ENCODE data around the gene LOC101059915.

LOC101059915 gene

DNA sequence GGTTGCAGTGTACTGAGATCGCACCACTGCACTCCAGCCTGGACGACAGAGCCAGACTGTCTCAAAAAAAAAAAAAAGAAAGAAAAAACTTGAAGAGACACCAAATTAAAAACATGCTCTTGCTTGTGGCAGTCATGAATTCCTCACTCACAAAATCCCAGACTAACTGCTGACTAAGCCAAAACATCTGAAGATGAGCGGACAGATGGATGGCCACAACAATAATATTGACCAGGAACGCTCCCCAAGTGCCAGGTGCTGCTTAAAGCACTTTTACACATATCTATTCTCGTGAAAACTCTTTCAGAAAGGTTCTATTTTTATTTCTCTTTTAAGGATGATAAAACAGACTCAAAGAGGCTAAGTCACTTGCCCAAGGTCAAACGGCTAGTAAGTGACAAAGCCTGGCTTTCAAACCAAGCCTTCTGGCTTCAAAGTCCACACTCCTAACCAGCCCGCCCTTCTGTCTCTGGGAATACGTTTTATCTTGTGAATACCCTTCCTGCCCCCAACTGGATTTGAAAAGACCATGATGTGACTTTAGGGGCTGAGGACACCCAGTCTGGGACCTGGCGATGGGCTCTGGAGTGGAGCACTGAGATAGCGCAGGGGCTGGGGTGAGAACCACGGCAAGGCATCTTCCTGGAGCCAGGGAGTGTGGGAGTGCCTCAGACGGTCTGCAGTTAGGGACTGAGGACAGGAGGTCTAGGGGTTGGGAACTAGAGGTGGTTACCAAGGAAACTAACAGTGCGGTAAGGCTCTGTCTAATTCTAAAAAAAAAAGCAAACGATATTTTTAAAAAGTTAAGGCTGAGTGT lies 39.5 kb upstream of the LOC101059915 start:
- TF ChIP-seq, protein P1, sequence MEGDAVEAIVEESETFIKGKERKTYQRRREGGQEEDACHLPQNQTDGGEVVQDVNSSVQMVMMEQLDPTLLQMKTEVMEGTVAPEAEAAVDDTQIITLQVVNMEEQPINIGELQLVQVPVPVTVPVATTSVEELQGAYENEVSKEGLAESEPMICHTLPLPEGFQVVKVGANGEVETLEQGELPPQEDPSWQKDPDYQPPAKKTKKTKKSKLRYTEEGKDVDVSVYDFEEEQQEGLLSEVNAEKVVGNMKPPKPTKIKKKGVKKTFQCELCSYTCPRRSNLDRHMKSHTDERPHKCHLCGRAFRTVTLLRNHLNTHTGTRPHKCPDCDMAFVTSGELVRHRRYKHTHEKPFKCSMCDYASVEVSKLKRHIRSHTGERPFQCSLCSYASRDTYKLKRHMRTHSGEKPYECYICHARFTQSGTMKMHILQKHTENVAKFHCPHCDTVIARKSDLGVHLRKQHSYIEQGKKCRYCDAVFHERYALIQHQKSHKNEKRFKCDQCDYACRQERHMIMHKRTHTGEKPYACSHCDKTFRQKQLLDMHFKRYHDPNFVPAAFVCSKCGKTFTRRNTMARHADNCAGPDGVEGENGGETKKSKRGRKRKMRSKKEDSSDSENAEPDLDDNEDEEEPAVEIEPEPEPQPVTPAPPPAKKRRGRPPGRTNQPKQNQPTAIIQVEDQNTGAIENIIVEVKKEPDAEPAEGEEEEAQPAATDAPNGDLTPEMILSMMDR (conservative IDR thresholded peaks at IDR 0.05; ENCODE audit: low read depth) = no peak
- no peak for DNase-seq (ENCODE audit: low spot score)
- CTCF ChIA-PET = interaction anchor here (0.6 kb wide), 1 partner anchor 14 kb away, joined by 3 read pairs; no protein-coding TSS in a partner anchor
- POLR2A ChIA-PET (ENCODE audit: low non-redundant PET) = no interaction called here
- no peak overlapping the region for H3K27ac ChIP-seq

GRCh38 chrX:71629467-71629866 lies 37.9 kb upstream of the LOC101059915 start:
- ChIA-PET CTCF (no interaction called here), POLR2A (ENCODE audit: low non-redundant PET) (no interaction called here)
- no peak for DNase-seq (ENCODE audit: low spot score)
- no peak overlapping the region for H3K27ac ChIP-seq
- TF ChIP-seq, protein P1 (conservative IDR thresholded peaks at IDR 0.05; ENCODE audit: low read depth) = no peak

- ChIA-PET CTCF (no interaction called here), POLR2A (ENCODE audit: low non-redundant PET) (no interaction called here)
- no peak overlapping the region for H3K27ac ChIP-seq
- TF ChIP-seq, protein P1 (conservative IDR thresholded peaks at IDR 0.05; ENCODE audit: low read depth) = no peak
- no peak for DNase-seq (ENCODE audit: low spot score)
Measured at GRCh38 chrX:71632923-71633657, 34.3 kb upstream of the LOC101059915 start.

DNA sequence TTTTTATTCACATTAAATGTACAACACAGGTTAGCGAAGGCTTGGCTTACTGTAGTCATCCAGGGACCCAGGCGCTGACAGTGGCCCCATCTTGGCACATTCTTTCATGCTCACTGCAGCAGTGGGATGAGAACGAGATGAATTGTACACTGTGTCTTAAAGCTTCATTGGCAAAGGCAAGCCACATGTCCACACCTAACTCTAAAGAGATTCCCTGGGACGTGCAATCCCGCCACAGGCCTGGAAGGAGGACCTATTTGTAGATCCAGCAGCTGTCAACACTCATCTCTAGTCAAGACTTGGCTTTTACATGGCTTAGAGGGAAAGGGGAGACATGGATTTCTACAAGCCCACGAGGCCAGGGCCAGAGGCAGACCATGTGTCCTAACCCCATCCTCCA lies 33.0 kb upstream of the LOC101059915 start:
- CTCF ChIA-PET = no interaction called here
- H3K27ac ChIP-seq = no peak overlapping the region
- TF ChIP-seq, protein P1 (conservative IDR thresholded peaks at IDR 0.05; ENCODE audit: low read depth) = no peak
- no peak for DNase-seq (ENCODE audit: low spot score)
- POLR2A ChIA-PET (ENCODE audit: low non-redundant PET) = no interaction called here

DNA sequence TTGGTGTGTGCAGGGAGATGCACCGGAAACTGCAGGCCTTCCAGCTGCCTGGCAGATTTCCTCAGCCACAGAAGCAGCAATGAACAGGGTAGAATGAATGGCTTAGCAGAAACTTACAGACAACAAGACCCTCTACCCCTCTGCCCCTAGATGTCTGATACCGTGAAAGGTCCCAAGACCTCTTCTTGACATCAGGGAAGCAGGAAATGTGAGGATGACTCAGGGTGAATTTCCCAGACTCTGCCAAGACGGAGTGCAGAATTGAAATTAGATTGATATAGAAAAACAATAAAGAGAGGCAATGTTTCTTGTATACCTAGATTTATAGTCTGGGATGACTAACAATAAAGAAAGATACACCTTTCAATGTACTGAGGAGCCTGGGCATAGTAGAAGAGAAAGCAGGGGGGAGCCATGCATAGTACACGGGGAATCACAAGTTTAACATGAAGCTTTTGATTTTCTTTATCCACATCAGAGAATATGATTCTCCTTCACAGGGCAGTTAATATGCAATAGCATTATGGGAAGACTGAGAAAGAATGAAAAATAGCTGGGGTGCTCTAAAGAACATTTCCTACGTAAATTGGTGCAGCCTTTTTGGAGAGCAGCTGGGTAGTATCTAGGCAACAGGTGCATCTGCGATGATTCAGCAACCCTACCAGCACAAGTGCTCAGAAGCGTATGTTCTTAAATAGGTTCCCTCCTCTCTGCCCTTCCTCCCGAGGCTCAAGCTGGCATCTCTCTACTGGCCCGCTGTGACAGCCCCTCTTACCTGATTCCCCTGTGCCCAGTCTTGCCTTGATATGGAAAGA lies 30.7 kb upstream of the LOC101059915 start:
- DNase-seq (ENCODE audit: low spot score) = no peak
- CTCF ChIA-PET = no interaction called here
- TF ChIP-seq, protein P1 (conservative IDR thresholded peaks at IDR 0.05; ENCODE audit: low read depth) = no peak
- POLR2A ChIA-PET (ENCODE audit: low non-redundant PET) = no interaction called here
- no peak overlapping the region for H3K27ac ChIP-seq

DNA sequence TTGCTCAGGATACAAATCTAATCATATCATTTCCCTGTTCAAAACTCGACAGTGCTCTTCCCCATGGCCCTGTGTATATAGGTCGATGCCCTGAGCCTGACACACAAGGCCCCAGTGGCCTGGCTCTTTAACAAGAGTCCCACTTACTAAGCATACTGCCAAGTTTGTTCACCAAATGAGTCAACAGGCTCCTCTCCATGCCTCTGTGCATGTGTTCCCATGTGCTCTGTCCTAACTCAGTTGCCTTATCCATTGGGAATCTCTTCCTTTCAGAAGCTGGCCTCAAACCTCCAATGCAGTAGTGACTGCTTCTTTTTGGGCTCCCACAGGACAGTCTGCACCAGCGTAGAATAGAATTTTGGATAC lies 30.1 kb upstream of the LOC101059915 start:
- CTCF ChIA-PET = no interaction called here
- no peak overlapping the region for H3K27ac ChIP-seq

More for the DNA sequence above, 30.1 kb upstream of the LOC101059915 start:
- TF ChIP-seq, protein P1 (conservative IDR thresholded peaks at IDR 0.05; ENCODE audit: low read depth) = no peak
- no peak for DNase-seq (ENCODE audit: low spot score)
- POLR2A ChIA-PET (ENCODE audit: low non-redundant PET) = no interaction called here

Measured in RWPE1 (cell line).